ENCODE results near the gene CLPTM1.

- TF ChIP-seq RARB (CRISPR knock-in tag; IDR thresholded peaks at IDR 0.05) (no peak), CSDC2 (CRISPR knock-in tag; IDR thresholded peaks at IDR 0.05) (no peak), PATZ1 (CRISPR knock-in tag; IDR thresholded peaks at IDR 0.05; ENCODE audit: borderline replicate concordance) (no peak), ZNF565 (CRISPR knock-in tag; conservative IDR thresholded peaks at IDR 0.05; ENCODE audit: low read depth) (no peak), ISL1 (CRISPR knock-in tag; IDR thresholded peaks at IDR 0.05) (no peak), POU6F1 (CRISPR knock-in tag; IDR thresholded peaks at IDR 0.05; ENCODE audit: borderline replicate concordance, low read depth) (no peak), TSHZ2 (CRISPR knock-in tag; IDR thresholded peaks at IDR 0.05) (no peak), SNAI2 (CRISPR knock-in tag; IDR thresholded peaks at IDR 0.05) (no peak), GLIS3 (CRISPR knock-in tag; IDR thresholded peaks at IDR 0.05) (no peak), CREB5 (CRISPR knock-in tag; IDR thresholded peaks at IDR 0.05; ENCODE audit: low read depth) (no peak), PPARA (CRISPR knock-in tag; IDR thresholded peaks at IDR 0.05; ENCODE audit: borderline replicate concordance) (no peak), ZFP30 (CRISPR knock-in tag; IDR thresholded peaks at IDR 0.05) (no peak), TOX (CRISPR knock-in tag; IDR thresholded peaks at IDR 0.05; ENCODE audit: borderline replicate concordance) (no peak), TCF4 (CRISPR knock-in tag; IDR thresholded peaks at IDR 0.05; ENCODE audit: borderline replicate concordance) (no peak)
Measured at GRCh38 chr19:45016388-45017314, 61.5 kb downstream of the CLPTM1 start.
